Choroid plexus epithelial cell (primary cell): ENCODE measurements around the gene AXL.
"Not testable (repeated sequence)": the region's sequence is repeated elsewhere in the genome, so short reads cannot be mapped to it uniquely, and the experiment has no call there.

Source experiments
- DNase-seq: peaks from one replicate; pipeline ENCODE4 v3.0.0-alpha.2; 2010; ENCODE audit warnings: low read depth
- H3K4me3 ChIP-seq: 2 replicates; pipeline ENCODE4 v1.5.1; 2011; ENCODE audit warnings: low read depth, mild to moderate bottlenecking, control low read depth, low read length, moderate library complexity
- TF ChIP-seq, protein P1 (sequence below): conservative IDR thresholded peaks from 2 replicates; pipeline ENCODE4 v1.5.1; 2011; ENCODE audit warnings: low read depth, mild to moderate bottlenecking, control low read depth, inconsistent platforms, low read length, moderate library complexity

The AXL gene

GRCh38 chr19:41288673-41289530 is 69.9 kb downstream of the AXL start:
- DNase-seq: no peak
- TF ChIP-seq, protein P1, sequence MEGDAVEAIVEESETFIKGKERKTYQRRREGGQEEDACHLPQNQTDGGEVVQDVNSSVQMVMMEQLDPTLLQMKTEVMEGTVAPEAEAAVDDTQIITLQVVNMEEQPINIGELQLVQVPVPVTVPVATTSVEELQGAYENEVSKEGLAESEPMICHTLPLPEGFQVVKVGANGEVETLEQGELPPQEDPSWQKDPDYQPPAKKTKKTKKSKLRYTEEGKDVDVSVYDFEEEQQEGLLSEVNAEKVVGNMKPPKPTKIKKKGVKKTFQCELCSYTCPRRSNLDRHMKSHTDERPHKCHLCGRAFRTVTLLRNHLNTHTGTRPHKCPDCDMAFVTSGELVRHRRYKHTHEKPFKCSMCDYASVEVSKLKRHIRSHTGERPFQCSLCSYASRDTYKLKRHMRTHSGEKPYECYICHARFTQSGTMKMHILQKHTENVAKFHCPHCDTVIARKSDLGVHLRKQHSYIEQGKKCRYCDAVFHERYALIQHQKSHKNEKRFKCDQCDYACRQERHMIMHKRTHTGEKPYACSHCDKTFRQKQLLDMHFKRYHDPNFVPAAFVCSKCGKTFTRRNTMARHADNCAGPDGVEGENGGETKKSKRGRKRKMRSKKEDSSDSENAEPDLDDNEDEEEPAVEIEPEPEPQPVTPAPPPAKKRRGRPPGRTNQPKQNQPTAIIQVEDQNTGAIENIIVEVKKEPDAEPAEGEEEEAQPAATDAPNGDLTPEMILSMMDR: no peak
- H3K4me3 ChIP-seq: no peak overlapping the region

- H3K4me3 ChIP-seq, DNase-seq: not testable (repeated sequence)
Observed at GRCh38 chr19:41289814-41290213, 70.8 kb downstream of the AXL start.

- H3K4me3 ChIP-seq: no peak overlapping the region
- TF ChIP-seq, protein P1: no peak
- DNase-seq: no peak
Observed at GRCh38 chr19:41294393-41294792, 75.4 kb downstream of the AXL start.

- no peak for DNase-seq
- TF ChIP-seq, protein P1: no peak
- no peak overlapping the region for H3K4me3 ChIP-seq
Observed at GRCh38 chr19:41295499-41295898, 76.5 kb downstream of the AXL start.

DNA sequence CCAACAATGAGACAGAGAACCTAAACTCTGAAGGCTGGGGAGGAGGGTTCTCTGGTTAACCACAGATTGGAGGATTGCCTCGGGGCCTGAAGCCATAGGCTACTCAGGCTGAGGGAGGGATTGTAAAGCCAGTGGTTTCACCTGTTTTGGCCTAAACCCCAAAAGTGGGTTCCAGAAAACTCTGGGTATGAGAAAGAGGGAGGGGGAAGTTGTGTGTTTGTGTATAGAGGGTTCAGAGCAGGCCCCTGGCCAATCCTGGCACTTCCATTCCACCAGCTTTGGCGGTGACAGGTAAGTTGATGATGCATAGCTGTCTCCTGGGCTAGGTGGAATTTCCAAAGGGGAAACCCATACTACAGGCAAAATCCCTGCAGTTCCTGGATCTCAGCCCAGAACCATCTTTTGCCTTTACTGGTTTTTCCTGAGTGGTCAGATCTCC is 77.4 kb downstream of the AXL start:
- TF ChIP-seq, protein P1: no peak

GRCh38 chr19:41297628-41298347 is 78.8 kb downstream of the AXL start:
- no peak for DNase-seq
- TF ChIP-seq, protein P1: no peak
- no peak overlapping the region for H3K4me3 ChIP-seq

More for the DNA sequence above, 77.4 kb downstream of the AXL start:
- no peak for DNase-seq
- no peak overlapping the region for H3K4me3 ChIP-seq

- H3K4me3 ChIP-seq: no peak overlapping the region
- peak; percentile 91 for DNase-seq
- TF ChIP-seq, protein P1: no peak
Observed at GRCh38 chr19:41298348-41298964, 79.4 kb downstream of the AXL start.
